ENCODE data around the gene ACVR1C. TPM values are rescaled to one million over a fixed set of nuclear protein-coding genes. Genes with fewer than 3 reads are reported as not detected.

ACVR1C gene
- polyA plus RNA-seq, 1 experiment, result 0.04 TPM

DNA sequence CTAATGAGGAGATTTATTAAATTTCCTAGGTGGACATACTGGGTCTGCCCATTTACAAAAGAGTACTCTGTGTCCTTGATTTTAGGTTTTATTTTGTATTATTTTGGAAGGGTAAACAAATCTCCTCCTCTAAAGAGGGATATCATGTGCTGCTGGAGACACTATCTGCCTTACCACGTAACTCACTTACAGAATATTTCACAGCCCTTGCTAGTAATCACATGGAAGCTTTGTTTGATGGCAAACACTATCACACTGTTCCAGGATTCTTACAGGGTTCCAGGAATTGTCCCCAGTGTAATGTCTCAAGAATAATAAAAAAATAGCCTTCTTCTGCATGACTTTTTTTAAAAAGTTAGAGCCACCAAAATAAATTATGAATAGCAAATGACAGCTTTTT, 29.2 kb upstream of the ACVR1C start:
- Histone ChIP-seq H3K27me3 (ENCODE audit: control insufficient read depth, insufficient read depth, low read length) (no peaks in the 10 kb centered on the region), H3K36me3 (ENCODE audit: control insufficient read depth, insufficient read depth, low read length) (no peaks in the 10 kb centered on the region), H3K4me3 (ENCODE audit: low read depth, low read length) (no peak overlapping the region)
- ChIA-PET CTCF (no interaction called here), POLR2A (no interaction called here)
- DNase-seq (ENCODE audit: low read depth), result no peak
- TF ChIP-seq CTCF (IDR thresholded peaks at IDR 0.05; ENCODE audit: insufficient read depth, low read depth, low read length), result no peak

- H3K27me3 ChIP-seq (ENCODE audit: control insufficient read depth, insufficient read depth, low read length), result no peaks in the 10 kb centered on the region
- POLR2A ChIA-PET, result no interaction called here
- no peaks in the 10 kb centered on the region for H3K36me3 ChIP-seq (ENCODE audit: control insufficient read depth, insufficient read depth, low read length)
- no peak for TF ChIP-seq CTCF (IDR thresholded peaks at IDR 0.05; ENCODE audit: insufficient read depth, low read depth, low read length)
- H3K4me3 ChIP-seq (ENCODE audit: low read depth, low read length), result no peak overlapping the region
- CTCF ChIA-PET, result no interaction called here
- no peak for DNase-seq (ENCODE audit: low read depth)
Observed at GRCh38 chr2:157657101-157657500, 28.4 kb upstream of the ACVR1C start.

DNA sequence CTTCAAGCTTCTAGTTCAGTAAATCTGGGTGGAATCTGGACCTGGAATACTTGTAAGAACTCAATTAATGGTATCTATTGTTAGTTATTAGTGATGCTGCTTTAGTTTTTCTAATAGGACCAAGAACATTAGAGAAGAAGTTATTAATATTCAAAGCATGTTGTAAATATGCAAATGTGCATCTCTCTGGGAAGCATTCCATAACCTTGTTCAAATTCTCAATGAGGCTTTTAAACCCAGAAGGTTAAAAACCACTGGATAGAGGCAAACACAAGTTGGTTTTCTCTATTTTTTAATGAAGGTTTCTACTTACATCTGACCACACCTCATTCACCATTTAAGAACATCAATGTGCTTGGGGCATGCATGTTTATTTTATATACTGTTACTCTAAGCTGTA, 16.1 kb upstream of the ACVR1C start:
- DNase-seq (ENCODE audit: low read depth), result no peak
- ChIA-PET CTCF (no interaction called here), POLR2A (no interaction called here)

DNA sequence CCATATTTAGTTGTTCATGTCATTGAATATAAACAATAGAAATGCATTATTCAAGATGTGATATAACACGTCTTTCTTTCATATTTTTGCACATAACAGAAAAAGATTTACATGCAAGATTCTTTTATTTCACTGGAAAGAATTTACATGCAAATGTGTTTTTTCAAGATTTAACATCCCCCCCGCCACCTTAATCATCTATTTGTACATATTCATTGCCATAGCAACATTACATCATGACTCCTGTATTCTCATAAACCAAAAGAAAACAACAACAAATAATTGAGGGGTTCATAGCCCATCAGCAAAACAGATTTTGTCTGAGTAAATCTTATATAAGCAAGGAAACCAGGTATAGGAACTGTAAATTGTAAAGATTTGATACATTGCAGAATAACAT, 3.2 kb upstream of the ACVR1C start:
- DNase-seq (ENCODE audit: low read depth), result no peak
- TF ChIP-seq CTCF (IDR thresholded peaks at IDR 0.05; ENCODE audit: insufficient read depth, low read depth, low read length), result no peak
- H3K27me3 ChIP-seq (ENCODE audit: control insufficient read depth, insufficient read depth, low read length), result peaks cover 5% of the 10 kb centered on the region
- POLR2A ChIA-PET, result no interaction called here
- no peak overlapping the region for H3K4me3 ChIP-seq (ENCODE audit: low read depth, low read length)
- CTCF ChIA-PET, result interaction anchor here (0.6 kb wide), 1 partner anchor 244 kb away, joined by 3 read pairs; the partner anchor contains the start of gene ACVR1
- no peaks in the 10 kb centered on the region for H3K36me3 ChIP-seq (ENCODE audit: control insufficient read depth, insufficient read depth, low read length)

More for the DNA sequence above, 16.1 kb upstream of the ACVR1C start:
- no peaks in the 10 kb centered on the region; the same call in 1 of the 2 replicates for H3K27me3 ChIP-seq (ENCODE audit: control insufficient read depth, insufficient read depth, low read length)
- no peak overlapping the region for H3K4me3 ChIP-seq (ENCODE audit: low read depth, low read length)
- H3K36me3 ChIP-seq (ENCODE audit: control insufficient read depth, insufficient read depth, low read length), result no peaks in the 10 kb centered on the region
- no peak for TF ChIP-seq CTCF (IDR thresholded peaks at IDR 0.05; ENCODE audit: insufficient read depth, low read depth, low read length)

DNA sequence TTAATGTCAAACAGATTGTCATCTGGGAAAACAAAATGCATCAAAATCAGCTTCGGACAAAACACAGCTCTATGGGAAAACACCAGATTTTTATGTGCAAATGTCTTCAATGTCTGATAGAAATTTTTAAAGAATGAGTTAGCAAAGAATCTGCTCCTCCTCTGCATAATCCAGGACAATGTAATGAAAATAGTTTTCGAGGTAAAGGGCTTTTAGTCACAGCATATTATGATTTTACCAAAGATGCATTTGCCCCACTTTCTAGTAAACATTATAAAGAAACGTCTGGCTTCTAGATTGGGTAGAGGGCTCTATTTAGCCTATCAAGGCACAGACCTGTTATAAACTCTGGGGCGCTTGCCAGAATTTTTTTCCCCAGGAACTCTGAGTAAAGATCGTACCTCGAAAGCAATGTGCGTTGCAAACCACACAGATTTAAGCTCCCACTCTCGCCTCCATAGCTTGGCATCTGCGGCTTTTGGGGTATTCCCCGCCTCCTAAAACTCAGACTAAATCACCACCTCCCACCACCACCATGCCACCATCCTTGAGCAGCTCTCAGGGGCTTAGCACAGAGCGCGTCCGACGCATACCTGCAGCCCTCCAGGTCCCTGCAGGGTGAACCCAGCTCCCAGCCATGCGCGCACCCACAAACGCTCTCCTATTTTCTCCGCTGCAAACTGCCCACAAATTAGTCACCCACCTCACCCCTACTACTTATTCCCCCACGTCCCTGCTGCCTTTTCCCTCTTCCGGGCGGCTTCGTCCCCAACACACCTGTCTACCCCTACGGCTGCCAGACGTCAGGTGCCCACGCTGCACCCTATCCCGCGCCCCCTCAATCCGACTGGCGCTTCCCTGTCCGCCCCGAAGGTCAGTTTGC, 829 bp downstream of the ACVR1C start:
- TF ChIP-seq CTCF (IDR thresholded peaks at IDR 0.05; ENCODE audit: insufficient read depth, low read depth, low read length), result no peak
- Histone ChIP-seq H3K36me3 (ENCODE audit: control insufficient read depth, insufficient read depth, low read length) (no peaks in the 10 kb centered on the region), H3K27me3 (ENCODE audit: control insufficient read depth, insufficient read depth, low read length) (peaks cover 5% of the 10 kb centered on the region), H3K4me3 (ENCODE audit: low read depth, low read length) (peak overlapping the region; percentile 40)
- ChIA-PET CTCF (interaction anchor here (0.6 to 1.8 kb wide), 9 partner anchors 10 to 325 kb away, joined by 3 to 6 read pairs (median 3); no protein-coding TSS in a partner anchor), POLR2A (interaction anchor here (0.6 kb wide), 1 partner anchor 326 kb away, joined by 3 read pairs; no protein-coding TSS in a partner anchor)
- DNase-seq (ENCODE audit: low read depth), result no peak

All from BJ (cell line).